Gastroesophageal sphincter (tissue), 4 donors: ENCODE results near the gene FN1. TPM values are rescaled to one million over a fixed set of nuclear protein-coding genes. Genes with fewer than 3 reads are reported as not detected.
A peak's percentile ranks its signal among the peaks of the same experiment; 100 is the strongest.

Source experiments
- ATAC-seq: fragments of 150-250 bp; one replicate; pipeline ENCODE4 v1.9.1; 2016; ENCODE audit warnings: mild to moderate bottlenecking, moderate library complexity
- H3K27ac ChIP-seq, 4 donors: fragments of 200-600 bp; sonication (generic) in 3 of 4; 1 replicate in 3 of 4; 2 replicates in 1 of 4; pipeline ENCODE4 v1.5.1; 2016 to 2019
- H3K27me3 ChIP-seq: fragments of 200-600 bp; sonication (generic); one replicate; pipeline ENCODE4 v1.5.1; 2019
- H3K36me3 ChIP-seq, 2 donors: fragments of 200-600 bp; sonication (generic); one replicate each; pipeline ENCODE4 v1.5.1; 2019; ENCODE audit warnings: control low read depth in 1 of 2
- H3K4me1 ChIP-seq, 3 donors: fragments of 200-600 bp; sonication (generic); 1 replicate in 2 of 3; 2 replicates in 1 of 3; pipeline ENCODE4 v1.5.1; 2016 to 2019; ENCODE audit warnings: control low read depth in 2 of 3
- H3K4me3 ChIP-seq, 2 donors: fragments of 200-600 bp; sonication (generic); one replicate each; pipeline ENCODE4 v1.5.1; 2019; ENCODE audit warnings: mild to moderate bottlenecking in 1 of 2, moderate library complexity in 1 of 2
- H3K9me3 ChIP-seq, 3 donors: fragments of 200-600 bp; sonication (generic); one replicate each; pipeline ENCODE4 v1.5.1; 2017 to 2019; ENCODE audit warnings: control low read depth in 2 of 3
- EP300 ChIP-seq: sonication (generic); formaldehyde crosslinking; IDR thresholded peaks from one replicate; pipeline ENCODE4 v1.6.1; 2017; ENCODE audit warnings: antibody characterized with exemption, mild to moderate bottlenecking
- POLR2A ChIP-seq, 2 donors: fragments of 450-650 bp; IDR thresholded peaks; one replicate each; pipeline ENCODE4 v1.6.1; 2017; ENCODE audit warnings: antibody characterized with exemption in 2 of 2, mild to moderate bottlenecking in 2 of 2, moderate library complexity in 1 of 2
- POLR2AphosphoS5 ChIP-seq: sonication (generic); formaldehyde crosslinking; IDR thresholded peaks from one replicate; pipeline ENCODE4 v1.6.1; 2017; ENCODE audit warnings: antibody characterized with exemption
- WGBS, 2 donors: methylation state at CpG; one replicate each; pipeline ENCODE4 v1.1.5; 2018; ENCODE audit warnings: low coverage in 1 of 2; 5-methylcytosine and 5-hydroxymethylcytosine counted together
- total RNA-seq, 4 donors: library from RNA; depleted of rRNA; stranded (reverse); fragments of >200 nt; gene quantifications; one replicate each; pipeline ENCODE4 v1.1.0, GENCODE V29; 2016
- TF ChIP-seq, protein P1 (sequence below), 4 experiments: fragments of 200-600 bp in 2 of 4; fragments of 450-650 bp in 2 of 4; sonication (generic) in 1 of 4; IDR thresholded peaks; one replicate each; pipeline ENCODE4 v1.5.1; 2017 to 2019; ENCODE audit warnings: antibody characterized with exemption in 4 of 4, mild to moderate bottlenecking in 2 of 4, moderate library complexity in 2 of 4

The FN1 gene
- total RNA-seq, 4 donors from 2014 or later: 1,699 to 4,986 (median 1,920) TPM

GRCh38 chr2:215404348-215405012 lies 31.4 kb downstream of the FN1 start:
- WGBS, 2 donors: 46 to 48% methylated on average over 4 to 6 of the region's 8 CpGs
- Histone ChIP-seq H3K27me3 (no peaks in the 10 kb centered on the region), H3K36me3 (peaks cover 7 to 89% of the 10 kb centered on the region in 2 donors), H3K9me3 (no peaks in the 10 kb centered on the region), H3K4me3 (no peak overlapping the region), H3K27ac (peak overlapping the region; percentile 36 to 80 (median 68)), H3K4me1 (peaks cover 0 to 60% (median 5%) of the 10 kb centered on the region in 3 donors)
- TF ChIP-seq POLR2A (IDR thresholded peaks at IDR 0.05) (no peak), POLR2AphosphoS5 (no peak), EP300 (no peak)
- TF ChIP-seq, protein P1, sequence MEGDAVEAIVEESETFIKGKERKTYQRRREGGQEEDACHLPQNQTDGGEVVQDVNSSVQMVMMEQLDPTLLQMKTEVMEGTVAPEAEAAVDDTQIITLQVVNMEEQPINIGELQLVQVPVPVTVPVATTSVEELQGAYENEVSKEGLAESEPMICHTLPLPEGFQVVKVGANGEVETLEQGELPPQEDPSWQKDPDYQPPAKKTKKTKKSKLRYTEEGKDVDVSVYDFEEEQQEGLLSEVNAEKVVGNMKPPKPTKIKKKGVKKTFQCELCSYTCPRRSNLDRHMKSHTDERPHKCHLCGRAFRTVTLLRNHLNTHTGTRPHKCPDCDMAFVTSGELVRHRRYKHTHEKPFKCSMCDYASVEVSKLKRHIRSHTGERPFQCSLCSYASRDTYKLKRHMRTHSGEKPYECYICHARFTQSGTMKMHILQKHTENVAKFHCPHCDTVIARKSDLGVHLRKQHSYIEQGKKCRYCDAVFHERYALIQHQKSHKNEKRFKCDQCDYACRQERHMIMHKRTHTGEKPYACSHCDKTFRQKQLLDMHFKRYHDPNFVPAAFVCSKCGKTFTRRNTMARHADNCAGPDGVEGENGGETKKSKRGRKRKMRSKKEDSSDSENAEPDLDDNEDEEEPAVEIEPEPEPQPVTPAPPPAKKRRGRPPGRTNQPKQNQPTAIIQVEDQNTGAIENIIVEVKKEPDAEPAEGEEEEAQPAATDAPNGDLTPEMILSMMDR (IDR thresholded peaks at IDR 0.05): no peak
- ATAC-seq: no peak

GRCh38 chr2:215403441-215404347 lies 32.2 kb downstream of the FN1 start:
- H3K9me3 ChIP-seq: no peaks in the 10 kb centered on the region
- H3K36me3 ChIP-seq: peaks cover 7 to 89% of the 10 kb centered on the region in 2 donors
- H3K27me3 ChIP-seq: no peaks in the 10 kb centered on the region
- H3K27ac ChIP-seq: peak overlapping the region; percentile 36 to 80 (median 68)
- 49 to 56% methylated on average over 10 of the region's 10 CpGs for WGBS, 2 donors
- no peak for ATAC-seq
- no peak for TF ChIP-seq POLR2AphosphoS5
- no peak for TF ChIP-seq POLR2A (IDR thresholded peaks at IDR 0.05)
- no peak for TF ChIP-seq EP300
- TF ChIP-seq, protein P1 (IDR thresholded peaks at IDR 0.05): no peak
- H3K4me1 ChIP-seq: peaks cover 0 to 67% (median 5%) of the 10 kb centered on the region in 3 donors
- H3K4me3 ChIP-seq: no peak overlapping the region

GRCh38 chr2:215401896-215402379 lies 33.9 kb downstream of the FN1 start:
- no peak for TF ChIP-seq POLR2AphosphoS5
- TF ChIP-seq, protein P1 (IDR thresholded peaks at IDR 0.05): no peak
- TF ChIP-seq POLR2A (IDR thresholded peaks at IDR 0.05): no peak
- no peak for TF ChIP-seq EP300
- peaks cover 8 to 85% (median 17%) of the 10 kb centered on the region in 3 donors for H3K4me1 ChIP-seq
- peak overlapping the region; percentile 5 to 59 (median 54) for H3K27ac ChIP-seq
- 21 to 51% methylated on average over 3 of the region's 3 CpGs for WGBS, 2 donors
- peaks cover 8 to 89% of the 10 kb centered on the region in 2 donors for H3K36me3 ChIP-seq
- peak; percentile 10 for ATAC-seq
- no peak overlapping the region for H3K4me3 ChIP-seq
- no peaks in the 10 kb centered on the region for H3K27me3 ChIP-seq
- H3K9me3 ChIP-seq: no peaks in the 10 kb centered on the region

DNA sequence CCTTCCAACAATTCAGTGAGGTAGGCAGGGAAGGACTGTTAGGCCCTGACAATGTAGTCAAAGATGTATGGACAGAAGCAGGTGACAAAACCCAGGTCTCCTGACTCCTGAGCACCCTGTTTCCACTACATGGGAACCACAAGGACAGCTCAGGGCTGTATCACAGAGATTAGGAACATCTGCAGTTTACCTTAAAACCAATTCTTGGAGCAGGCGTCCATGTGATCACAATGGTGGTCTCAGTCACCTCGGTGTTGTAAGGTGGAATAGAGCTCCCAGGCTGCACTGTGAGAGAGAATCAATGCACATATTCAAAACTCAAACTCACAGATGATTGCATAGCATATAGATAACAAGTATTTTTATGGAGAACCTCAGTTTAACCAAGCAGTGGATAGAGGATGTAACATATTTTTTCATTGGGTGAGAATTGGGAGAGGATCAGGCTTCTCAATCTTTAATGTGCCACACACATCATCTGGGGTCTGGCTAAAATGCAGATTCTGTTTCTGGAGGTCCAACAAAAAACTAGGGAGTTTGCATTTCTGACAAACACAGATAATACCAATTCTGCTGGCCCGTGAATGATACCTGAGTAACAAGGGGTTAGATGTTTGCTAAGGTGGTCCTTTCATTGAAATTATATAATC lies 36.7 kb downstream of the FN1 start:
- 67 to 82% methylated on average over 1 to 2 of the region's 3 CpGs for WGBS, 2 donors
- peaks cover 12 to 81% (median 19%) of the 10 kb centered on the region in 3 donors for H3K4me1 ChIP-seq
- no peaks in the 10 kb centered on the region for H3K9me3 ChIP-seq
- no peak overlapping the region for H3K4me3 ChIP-seq
- peak overlapping the region; percentile 39 to 75 (median 70) for H3K27ac ChIP-seq
- H3K27me3 ChIP-seq: no peaks in the 10 kb centered on the region
- no peak for TF ChIP-seq POLR2A (IDR thresholded peaks at IDR 0.05)
- TF ChIP-seq EP300: no peak
- TF ChIP-seq POLR2AphosphoS5: no peak
- TF ChIP-seq, protein P1 (IDR thresholded peaks at IDR 0.05): no peak
- no peak for ATAC-seq
- peaks cover 6 to 89% of the 10 kb centered on the region in 2 donors for H3K36me3 ChIP-seq
